GM12873 (cell line): ENCODE data around the gene TMEM138.

Experiments
- TF ChIP-seq, protein P1 (sequence below): IDR thresholded peaks from 2 replicates; pipeline ENCODE4 v1.5.1; 2012; ENCODE audit warnings: low read depth, mild to moderate bottlenecking, moderate library complexity, low read length, control low read depth; ENCODE audit not compliant: insufficient read depth; ENCODE audit errors: missing control alignments

TMEM138 gene

GRCh38 chr11:61369372-61370348 lies 7.5 kb downstream of the TMEM138 start:
- TF ChIP-seq, protein P1, sequence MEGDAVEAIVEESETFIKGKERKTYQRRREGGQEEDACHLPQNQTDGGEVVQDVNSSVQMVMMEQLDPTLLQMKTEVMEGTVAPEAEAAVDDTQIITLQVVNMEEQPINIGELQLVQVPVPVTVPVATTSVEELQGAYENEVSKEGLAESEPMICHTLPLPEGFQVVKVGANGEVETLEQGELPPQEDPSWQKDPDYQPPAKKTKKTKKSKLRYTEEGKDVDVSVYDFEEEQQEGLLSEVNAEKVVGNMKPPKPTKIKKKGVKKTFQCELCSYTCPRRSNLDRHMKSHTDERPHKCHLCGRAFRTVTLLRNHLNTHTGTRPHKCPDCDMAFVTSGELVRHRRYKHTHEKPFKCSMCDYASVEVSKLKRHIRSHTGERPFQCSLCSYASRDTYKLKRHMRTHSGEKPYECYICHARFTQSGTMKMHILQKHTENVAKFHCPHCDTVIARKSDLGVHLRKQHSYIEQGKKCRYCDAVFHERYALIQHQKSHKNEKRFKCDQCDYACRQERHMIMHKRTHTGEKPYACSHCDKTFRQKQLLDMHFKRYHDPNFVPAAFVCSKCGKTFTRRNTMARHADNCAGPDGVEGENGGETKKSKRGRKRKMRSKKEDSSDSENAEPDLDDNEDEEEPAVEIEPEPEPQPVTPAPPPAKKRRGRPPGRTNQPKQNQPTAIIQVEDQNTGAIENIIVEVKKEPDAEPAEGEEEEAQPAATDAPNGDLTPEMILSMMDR: no peak

DNA sequence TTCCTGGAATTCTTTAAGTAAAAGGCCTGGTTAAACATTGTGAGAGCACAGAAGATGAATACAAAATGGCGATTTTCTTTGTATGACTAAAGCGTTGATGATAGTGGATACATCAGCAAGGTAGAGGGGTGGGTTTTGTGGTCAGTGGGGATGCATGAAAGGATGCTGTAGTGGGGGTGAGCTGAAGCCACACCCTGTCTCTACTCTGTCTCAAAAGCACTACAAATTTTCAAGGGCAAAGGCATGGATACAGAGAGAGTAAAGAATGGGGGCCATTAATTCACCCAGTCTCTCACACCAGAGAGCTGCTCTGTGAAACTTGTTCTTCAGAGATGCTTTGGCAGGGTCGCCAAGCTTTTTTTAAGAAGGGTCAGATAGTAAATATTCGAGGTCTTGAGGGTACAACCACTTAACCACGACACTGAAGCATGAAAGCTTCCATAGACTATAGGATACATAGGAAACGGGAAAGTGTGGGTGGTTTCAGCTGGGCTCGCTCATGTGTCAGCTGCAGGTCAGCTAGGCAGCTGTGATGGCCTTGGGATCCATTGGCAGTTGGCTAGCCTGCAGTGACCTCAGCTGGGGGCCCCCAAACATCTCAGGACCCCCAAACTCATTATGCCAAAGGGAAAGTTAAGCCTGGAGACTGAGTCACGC lies 8.3 kb downstream of the TMEM138 start:
- TF ChIP-seq, protein P1: no peak

DNA sequence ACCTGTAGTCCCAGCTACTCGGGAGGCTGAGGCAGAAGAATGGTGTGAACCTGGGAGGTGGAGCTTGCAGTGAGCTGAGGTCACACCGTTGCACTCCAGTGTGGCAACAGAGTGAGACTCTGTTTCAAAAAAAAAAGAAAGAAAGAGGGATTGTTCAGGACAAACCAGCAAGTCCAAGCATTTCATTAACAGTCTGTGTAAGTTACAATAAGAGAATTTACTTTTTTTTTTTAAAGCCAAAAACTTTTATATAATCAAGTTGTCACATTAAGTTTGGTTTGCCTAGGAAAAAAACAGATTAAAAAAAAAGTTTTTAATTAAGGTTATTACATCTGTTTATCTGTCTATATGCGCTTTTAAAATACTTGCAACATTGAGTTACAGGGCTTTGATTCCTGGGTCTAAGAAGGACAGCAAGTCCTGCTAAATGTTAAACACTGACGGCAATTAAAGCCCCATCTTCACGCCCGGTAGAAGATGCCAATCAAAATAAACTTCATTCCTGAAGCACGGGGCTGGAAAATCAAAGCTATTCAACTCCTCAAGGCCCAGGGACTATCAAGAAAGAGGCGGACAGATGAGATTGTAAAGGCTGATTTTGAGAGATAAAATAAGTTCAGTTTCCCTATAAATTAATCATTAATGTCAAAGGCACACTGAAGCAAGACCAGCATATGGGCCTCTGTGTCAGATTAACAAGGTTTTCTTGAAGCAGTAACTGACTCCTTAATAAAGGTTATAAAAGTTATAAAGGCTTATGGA lies 10.7 kb downstream of the TMEM138 start:
- TF ChIP-seq, protein P1: no peak

DNA sequence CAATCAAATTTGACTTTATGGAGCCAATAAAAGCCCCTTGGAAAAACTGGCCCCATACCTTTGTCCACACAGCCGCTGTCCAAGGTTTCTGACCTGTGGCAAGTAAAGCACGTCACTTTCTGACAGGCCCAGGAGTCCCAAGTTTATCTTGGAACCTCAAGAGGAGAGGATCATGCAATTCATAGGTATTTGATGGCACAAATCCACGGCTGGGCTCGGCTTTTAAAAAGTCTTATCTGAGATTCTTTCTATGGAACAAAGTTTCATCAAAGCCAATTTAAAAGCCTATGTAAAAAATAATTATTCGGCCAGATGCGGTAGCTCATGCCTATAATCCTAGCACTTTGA lies 13.6 kb downstream of the TMEM138 start:
- TF ChIP-seq, protein P1: no peak

GRCh38 chr11:61377461-61378160 lies 15.4 kb downstream of the TMEM138 start:
- TF ChIP-seq, protein P1: no peak

GRCh38 chr11:61378713-61379313 lies 16.6 kb downstream of the TMEM138 start:
- TF ChIP-seq, protein P1: no peak
